ENCODE results near the gene MRGPRX4. TPM values are rescaled to one million over a fixed set of nuclear protein-coding genes. Genes with fewer than 3 reads are reported as not detected.

Gene MRGPRX4
- total and polyA plus RNA-seq, 2 experiments from 2014 or later = not detected

DNA sequence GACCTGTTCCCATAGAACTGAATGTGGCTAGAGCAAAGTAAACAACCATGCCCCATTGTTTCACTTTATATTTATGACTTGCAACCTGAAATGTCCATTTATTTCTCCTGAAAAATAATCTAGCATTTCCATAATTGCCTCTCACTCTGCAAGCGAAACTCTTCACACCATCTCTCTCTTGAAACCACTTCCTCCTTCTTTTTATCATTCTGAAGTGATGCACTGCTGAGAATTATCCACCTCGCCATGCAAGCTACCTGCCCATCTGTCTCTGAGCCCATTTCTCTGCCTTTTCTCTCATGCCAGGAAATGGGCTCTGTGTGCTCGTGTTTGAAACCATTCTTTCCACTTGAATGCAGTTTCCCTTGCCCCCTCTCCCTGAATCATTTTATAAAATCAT, 26.8 kb upstream of the MRGPRX4 start:
- Mint-ChIP-seq H3K27me3 (ENCODE audit: insufficient read depth, low read depth, poor library complexity) (peaks cover 4% of the 10 kb centered on the region), H3K36me3 (ENCODE audit: low read depth) (no peaks in the 10 kb centered on the region), H3K9me3 (no peaks in the 10 kb centered on the region), H3K4me1 (peaks cover 4% of the 10 kb centered on the region; the same call in 1 of the 3 replicates), H3K27ac (no peak overlapping the region), H3K4me3 (no peak overlapping the region)
- DNase-seq (ENCODE audit: low spot score) (no peak), ATAC-seq (no peak)
- Histone ChIP-seq H4K20me1 (replicated peaks; ENCODE audit: insufficient read depth) (no peaks in the 10 kb centered on the region), H3K79me2 (replicated peaks; ENCODE audit: insufficient read depth) (no peaks in the 10 kb centered on the region), H3K36me3 (ENCODE audit: insufficient read depth) (no peaks in the 10 kb centered on the region), H3K27me3 (ENCODE audit: insufficient read depth) (no peaks in the 10 kb centered on the region), H2AFZ (no peak overlapping the region), H3K4me1 (ENCODE audit: insufficient read depth) (no peaks in the 10 kb centered on the region), H3F3A (replicated peaks; ENCODE audit: low read depth) (no peaks in the 10 kb centered on the region), H3K9me2 (ENCODE audit: insufficient read depth) (0 out of 2 replicates have a peak, but pooled peaks cover 11% of the 10 kb centered on the region), H3K4me2 (no peak overlapping the region), H3K27ac (ENCODE audit: low read depth) (no peak overlapping the region), H3K4me3 (no peak overlapping the region)
- TF ChIP-seq CREB1 (CRISPR knock-in tag; IDR thresholded peaks at IDR 0.05; ENCODE audit: low read depth) (no peak), STAT1 (IDR thresholded peaks at IDR 0.05; ENCODE audit: unreplicated experiment) (no peak), NANOG (IDR thresholded peaks at IDR 0.05; ENCODE audit: borderline replicate concordance) (no peak), POLR2AphosphoS5 (IDR thresholded peaks at IDR 0.05; ENCODE audit: low read depth) (no peak), ZNF114 (CRISPR knock-in tag; IDR thresholded peaks at IDR 0.05) (no peak)
- TF ChIP-seq, protein P1, sequence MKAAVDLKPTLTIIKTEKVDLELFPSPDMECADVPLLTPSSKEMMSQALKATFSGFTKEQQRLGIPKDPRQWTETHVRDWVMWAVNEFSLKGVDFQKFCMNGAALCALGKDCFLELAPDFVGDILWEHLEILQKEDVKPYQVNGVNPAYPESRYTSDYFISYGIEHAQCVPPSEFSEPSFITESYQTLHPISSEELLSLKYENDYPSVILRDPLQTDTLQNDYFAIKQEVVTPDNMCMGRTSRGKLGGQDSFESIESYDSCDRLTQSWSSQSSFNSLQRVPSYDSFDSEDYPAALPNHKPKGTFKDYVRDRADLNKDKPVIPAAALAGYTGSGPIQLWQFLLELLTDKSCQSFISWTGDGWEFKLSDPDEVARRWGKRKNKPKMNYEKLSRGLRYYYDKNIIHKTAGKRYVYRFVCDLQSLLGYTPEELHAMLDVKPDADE (IDR thresholded peaks at IDR 0.05) = no peak
- TF ChIP-seq, protein P2, sequence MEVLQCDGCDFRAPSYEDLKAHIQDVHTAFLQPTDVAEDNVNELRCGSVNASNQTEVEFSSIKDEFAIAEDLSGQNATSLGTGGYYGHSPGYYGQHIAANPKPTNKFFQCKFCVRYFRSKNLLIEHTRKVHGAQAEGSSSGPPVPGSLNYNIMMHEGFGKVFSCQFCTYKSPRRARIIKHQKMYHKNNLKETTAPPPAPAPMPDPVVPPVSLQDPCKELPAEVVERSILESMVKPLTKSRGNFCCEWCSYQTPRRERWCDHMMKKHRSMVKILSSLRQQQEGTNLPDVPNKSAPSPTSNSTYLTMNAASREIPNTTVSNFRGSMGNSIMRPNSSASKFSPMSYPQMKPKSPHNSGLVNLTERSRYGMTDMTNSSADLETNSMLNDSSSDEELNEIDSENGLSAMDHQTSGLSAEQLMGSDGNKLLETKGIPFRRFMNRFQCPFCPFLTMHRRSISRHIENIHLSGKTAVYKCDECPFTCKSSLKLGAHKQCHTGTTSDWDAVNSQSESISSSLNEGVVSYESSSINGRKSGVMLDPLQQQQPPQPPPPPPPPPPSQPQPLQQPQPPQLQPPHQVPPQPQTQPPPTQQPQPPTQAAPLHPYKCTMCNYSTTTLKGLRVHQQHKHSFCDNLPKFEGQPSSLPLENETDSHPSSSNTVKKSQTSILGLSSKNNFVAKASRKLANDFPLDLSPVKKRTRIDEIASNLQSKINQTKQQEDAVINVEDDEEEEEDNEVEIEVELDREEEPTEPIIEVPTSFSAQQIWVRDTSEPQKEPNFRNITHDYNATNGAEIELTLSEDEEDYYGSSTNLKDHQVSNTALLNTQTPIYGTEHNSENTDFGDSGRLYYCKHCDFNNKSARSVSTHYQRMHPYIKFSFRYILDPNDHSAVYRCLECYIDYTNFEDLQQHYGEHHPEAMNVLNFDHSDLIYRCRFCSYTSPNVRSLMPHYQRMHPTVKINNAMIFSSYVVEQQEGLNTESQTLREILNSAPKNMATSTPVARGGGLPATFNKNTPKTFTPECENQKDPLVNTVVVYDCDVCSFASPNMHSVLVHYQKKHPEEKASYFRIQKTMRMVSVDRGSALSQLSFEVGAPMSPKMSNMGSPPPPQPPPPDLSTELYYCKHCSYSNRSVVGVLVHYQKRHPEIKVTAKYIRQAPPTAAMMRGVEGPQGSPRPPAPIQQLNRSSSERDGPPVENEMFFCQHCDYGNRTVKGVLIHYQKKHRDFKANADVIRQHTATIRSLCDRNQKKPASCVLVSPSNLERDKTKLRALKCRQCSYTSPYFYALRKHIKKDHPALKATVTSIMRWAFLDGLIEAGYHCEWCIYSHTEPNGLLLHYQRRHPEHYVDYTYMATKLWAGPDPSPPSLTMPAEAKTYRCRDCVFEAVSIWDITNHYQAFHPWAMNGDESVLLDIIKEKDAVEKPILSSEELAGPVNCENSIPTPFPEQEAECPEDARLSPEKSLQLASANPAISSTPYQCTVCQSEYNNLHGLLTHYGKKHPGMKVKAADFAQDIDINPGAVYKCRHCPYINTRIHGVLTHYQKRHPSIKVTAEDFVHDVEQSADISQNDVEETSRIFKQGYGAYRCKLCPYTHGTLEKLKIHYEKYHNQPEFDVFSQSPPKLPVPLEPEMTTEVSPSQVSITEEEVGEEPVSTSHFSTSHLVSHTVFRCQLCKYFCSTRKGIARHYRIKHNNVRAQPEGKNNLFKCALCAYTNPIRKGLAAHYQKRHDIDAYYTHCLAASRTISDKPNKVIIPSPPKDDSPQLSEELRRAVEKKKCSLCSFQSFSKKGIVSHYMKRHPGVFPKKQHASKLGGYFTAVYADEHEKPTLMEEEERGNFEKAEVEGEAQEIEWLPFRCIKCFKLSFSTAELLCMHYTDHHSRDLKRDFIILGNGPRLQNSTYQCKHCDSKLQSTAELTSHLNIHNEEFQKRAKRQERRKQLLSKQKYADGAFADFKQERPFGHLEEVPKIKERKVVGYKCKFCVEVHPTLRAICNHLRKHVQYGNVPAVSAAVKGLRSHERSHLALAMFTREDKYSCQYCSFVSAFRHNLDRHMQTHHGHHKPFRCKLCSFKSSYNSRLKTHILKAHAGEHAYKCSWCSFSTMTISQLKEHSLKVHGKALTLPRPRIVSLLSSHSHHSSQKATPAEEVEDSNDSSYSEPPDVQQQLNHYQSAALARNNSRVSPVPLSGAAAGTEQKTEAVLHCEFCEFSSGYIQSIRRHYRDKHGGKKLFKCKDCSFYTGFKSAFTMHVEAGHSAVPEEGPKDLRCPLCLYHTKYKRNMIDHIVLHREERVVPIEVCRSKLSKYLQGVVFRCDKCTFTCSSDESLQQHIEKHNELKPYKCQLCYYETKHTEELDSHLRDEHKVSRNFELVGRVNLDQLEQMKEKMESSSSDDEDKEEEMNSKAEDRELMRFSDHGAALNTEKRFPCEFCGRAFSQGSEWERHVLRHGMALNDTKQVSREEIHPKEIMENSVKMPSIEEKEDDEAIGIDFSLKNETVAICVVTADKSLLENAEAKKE (CRISPR knock-in tag; IDR thresholded peaks at IDR 0.05) = no peak
- TF ChIP-seq, protein P3, sequence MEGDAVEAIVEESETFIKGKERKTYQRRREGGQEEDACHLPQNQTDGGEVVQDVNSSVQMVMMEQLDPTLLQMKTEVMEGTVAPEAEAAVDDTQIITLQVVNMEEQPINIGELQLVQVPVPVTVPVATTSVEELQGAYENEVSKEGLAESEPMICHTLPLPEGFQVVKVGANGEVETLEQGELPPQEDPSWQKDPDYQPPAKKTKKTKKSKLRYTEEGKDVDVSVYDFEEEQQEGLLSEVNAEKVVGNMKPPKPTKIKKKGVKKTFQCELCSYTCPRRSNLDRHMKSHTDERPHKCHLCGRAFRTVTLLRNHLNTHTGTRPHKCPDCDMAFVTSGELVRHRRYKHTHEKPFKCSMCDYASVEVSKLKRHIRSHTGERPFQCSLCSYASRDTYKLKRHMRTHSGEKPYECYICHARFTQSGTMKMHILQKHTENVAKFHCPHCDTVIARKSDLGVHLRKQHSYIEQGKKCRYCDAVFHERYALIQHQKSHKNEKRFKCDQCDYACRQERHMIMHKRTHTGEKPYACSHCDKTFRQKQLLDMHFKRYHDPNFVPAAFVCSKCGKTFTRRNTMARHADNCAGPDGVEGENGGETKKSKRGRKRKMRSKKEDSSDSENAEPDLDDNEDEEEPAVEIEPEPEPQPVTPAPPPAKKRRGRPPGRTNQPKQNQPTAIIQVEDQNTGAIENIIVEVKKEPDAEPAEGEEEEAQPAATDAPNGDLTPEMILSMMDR (conservative IDR thresholded peaks at IDR 0.05; ENCODE audit: low read depth in 2 of 2) = no peak
- TF ChIP-seq, protein P4, sequence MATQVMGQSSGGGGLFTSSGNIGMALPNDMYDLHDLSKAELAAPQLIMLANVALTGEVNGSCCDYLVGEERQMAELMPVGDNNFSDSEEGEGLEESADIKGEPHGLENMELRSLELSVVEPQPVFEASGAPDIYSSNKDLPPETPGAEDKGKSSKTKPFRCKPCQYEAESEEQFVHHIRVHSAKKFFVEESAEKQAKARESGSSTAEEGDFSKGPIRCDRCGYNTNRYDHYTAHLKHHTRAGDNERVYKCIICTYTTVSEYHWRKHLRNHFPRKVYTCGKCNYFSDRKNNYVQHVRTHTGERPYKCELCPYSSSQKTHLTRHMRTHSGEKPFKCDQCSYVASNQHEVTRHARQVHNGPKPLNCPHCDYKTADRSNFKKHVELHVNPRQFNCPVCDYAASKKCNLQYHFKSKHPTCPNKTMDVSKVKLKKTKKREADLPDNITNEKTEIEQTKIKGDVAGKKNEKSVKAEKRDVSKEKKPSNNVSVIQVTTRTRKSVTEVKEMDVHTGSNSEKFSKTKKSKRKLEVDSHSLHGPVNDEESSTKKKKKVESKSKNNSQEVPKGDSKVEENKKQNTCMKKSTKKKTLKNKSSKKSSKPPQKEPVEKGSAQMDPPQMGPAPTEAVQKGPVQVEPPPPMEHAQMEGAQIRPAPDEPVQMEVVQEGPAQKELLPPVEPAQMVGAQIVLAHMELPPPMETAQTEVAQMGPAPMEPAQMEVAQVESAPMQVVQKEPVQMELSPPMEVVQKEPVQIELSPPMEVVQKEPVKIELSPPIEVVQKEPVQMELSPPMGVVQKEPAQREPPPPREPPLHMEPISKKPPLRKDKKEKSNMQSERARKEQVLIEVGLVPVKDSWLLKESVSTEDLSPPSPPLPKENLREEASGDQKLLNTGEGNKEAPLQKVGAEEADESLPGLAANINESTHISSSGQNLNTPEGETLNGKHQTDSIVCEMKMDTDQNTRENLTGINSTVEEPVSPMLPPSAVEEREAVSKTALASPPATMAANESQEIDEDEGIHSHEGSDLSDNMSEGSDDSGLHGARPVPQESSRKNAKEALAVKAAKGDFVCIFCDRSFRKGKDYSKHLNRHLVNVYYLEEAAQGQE (IDR thresholded peaks at IDR 0.05; ENCODE audit: unreplicated experiment) = no peak
